ENCODE measurements around the gene C3orf80. TPM values are rescaled to one million over a fixed set of nuclear protein-coding genes. Genes with fewer than 3 reads are reported as not detected.

Gene C3orf80
- total and polyA plus RNA-seq, 2 experiments from 2014 or later: 0.46 to 0.47 TPM

DNA sequence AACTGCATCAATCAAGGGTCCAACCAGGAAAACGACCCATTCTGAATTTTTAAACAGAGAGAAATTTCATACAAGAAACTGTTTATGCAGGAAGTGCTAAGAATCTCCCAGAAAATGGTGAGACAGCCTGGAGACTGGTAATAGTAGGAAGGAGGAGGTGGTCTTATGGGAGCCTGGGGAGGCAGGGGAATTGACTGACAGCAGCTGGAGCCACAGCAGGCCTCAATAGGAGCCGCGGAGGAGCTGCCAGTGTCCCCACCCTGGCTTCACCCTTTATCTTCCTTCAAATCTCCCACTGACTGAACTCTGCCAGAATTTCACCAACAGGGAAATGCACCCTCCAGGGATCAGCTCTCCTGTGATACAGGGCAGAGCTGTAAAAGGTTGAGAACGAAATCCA is 7.5 kb upstream of the C3orf80 start:
- Histone ChIP-seq H3K27me3 (peaks cover 22% of the 10 kb centered on the region), H3K9me3 (ENCODE audit: low read depth) (no peaks in the 10 kb centered on the region), H3K4me1 (ENCODE audit: insufficient read depth) (no peaks in the 10 kb centered on the region), H4K20me1 (ENCODE audit: insufficient read depth, poor library complexity, severe bottlenecking) (no peaks in the 10 kb centered on the region), H2AFZ (no peak overlapping the region), H3K9me2 (replicated peaks; ENCODE audit: insufficient read depth) (no peaks in the 10 kb centered on the region), H3K4me3 (no peak overlapping the region), H3K4me2 (no peak overlapping the region), H3K27ac (no peak overlapping the region), H3K36me3 (replicated peaks; ENCODE audit: insufficient read depth, low read depth) (no peaks in the 10 kb centered on the region), H3K79me2 (no peaks in the 10 kb centered on the region)
- no peak for DNase-seq (ENCODE audit: low spot score)
- no peak for TF ChIP-seq EZH2 (IDR thresholded peaks at IDR 0.05; ENCODE audit: borderline replicate concordance)
- no peak for TF ChIP-seq EZH2phosphoT487 (IDR thresholded peaks at IDR 0.05; ENCODE audit: low read depth, severe bottlenecking, unreplicated experiment)
- no peak for TF ChIP-seq CTCF (IDR thresholded peaks at IDR 0.05; ENCODE audit: poor library complexity)
- 47% methylated on average over 4 of the region's 4 CpGs for WGBS (ENCODE audit: low lambda C conversion rate, missing lambda C conversion rate)

DNA sequence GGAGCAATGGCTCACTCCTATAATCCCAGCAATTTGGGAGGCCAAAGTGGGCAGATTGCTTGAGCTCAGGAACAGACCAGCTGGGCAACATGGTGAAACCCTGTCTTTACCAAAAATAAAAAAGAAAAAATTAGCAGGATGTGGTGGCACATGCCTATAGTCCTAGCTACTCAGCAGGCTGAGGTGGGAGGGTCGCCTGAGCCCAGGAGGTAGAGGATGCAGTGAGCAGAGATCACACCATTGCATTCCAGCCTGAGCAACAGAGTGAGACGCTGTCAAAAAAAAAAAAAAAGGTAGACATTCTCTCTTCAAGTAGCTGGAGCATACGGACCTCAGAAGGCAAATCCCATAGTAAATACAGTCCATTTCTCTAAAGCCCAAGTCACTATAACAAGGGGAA is 7.1 kb upstream of the C3orf80 start:
- Histone ChIP-seq H3K4me3 (no peak overlapping the region), H3K9me2 (replicated peaks; ENCODE audit: insufficient read depth) (no peaks in the 10 kb centered on the region), H3K27ac (no peak overlapping the region), H3K4me1 (ENCODE audit: insufficient read depth) (no peaks in the 10 kb centered on the region), H3K4me2 (no peak overlapping the region), H3K27me3 (peaks cover 26% of the 10 kb centered on the region), H3K79me2 (no peaks in the 10 kb centered on the region), H3K9me3 (ENCODE audit: low read depth) (no peaks in the 10 kb centered on the region), H2AFZ (no peak overlapping the region), H3K36me3 (replicated peaks; ENCODE audit: insufficient read depth, low read depth) (no peaks in the 10 kb centered on the region), H4K20me1 (ENCODE audit: insufficient read depth, poor library complexity, severe bottlenecking) (no peaks in the 10 kb centered on the region)
- TF ChIP-seq CTCF (IDR thresholded peaks at IDR 0.05; ENCODE audit: poor library complexity) (no peak), EZH2phosphoT487 (IDR thresholded peaks at IDR 0.05; ENCODE audit: low read depth, severe bottlenecking, unreplicated experiment) (no peak), EZH2 (IDR thresholded peaks at IDR 0.05; ENCODE audit: borderline replicate concordance) (no peak)
- 47% methylated on average over 3 of the region's 3 CpGs for WGBS (ENCODE audit: low lambda C conversion rate, missing lambda C conversion rate)
- no peak for DNase-seq (ENCODE audit: low spot score)

DNA sequence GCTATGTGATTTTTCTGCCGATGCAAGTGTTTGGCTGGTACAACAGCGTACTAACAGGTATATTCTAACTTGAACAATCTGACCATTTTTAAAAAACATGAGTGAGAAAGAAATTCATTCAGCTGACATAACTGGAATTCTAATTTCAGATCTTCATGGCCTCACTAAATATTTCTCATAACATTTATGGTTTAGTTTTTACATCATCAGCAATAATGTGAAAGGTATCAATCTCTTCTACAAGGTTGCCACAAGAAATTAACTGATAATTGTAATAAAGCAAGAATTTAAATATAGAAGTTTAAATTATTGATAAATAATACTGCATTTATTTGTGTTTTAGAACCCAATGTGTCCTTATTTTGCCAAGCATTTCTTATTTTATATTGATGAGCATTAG is 5.2 kb upstream of the C3orf80 start:
- Histone ChIP-seq H3K27ac (no peak overlapping the region), H3K9me2 (replicated peaks; ENCODE audit: insufficient read depth) (no peaks in the 10 kb centered on the region), H3K9me3 (ENCODE audit: low read depth) (no peaks in the 10 kb centered on the region), H3K79me2 (no peaks in the 10 kb centered on the region), H3K36me3 (replicated peaks; ENCODE audit: insufficient read depth, low read depth) (no peaks in the 10 kb centered on the region), H4K20me1 (ENCODE audit: insufficient read depth, poor library complexity, severe bottlenecking) (no peaks in the 10 kb centered on the region), H2AFZ (no peak overlapping the region), H3K4me2 (no peak overlapping the region), H3K4me1 (ENCODE audit: insufficient read depth) (no peaks in the 10 kb centered on the region), H3K4me3 (no peak overlapping the region), H3K27me3 (peaks cover 43% of the 10 kb centered on the region)
- DNase-seq (ENCODE audit: low spot score): no peak
- TF ChIP-seq EZH2 (IDR thresholded peaks at IDR 0.05; ENCODE audit: borderline replicate concordance): no peak
- no peak for TF ChIP-seq CTCF (IDR thresholded peaks at IDR 0.05; ENCODE audit: poor library complexity)
- TF ChIP-seq EZH2phosphoT487 (IDR thresholded peaks at IDR 0.05; ENCODE audit: low read depth, severe bottlenecking, unreplicated experiment): no peak
- WGBS (ENCODE audit: low lambda C conversion rate, missing lambda C conversion rate): 98% methylated on average over 2 of the region's 2 CpGs

- no peak for DNase-seq (ENCODE audit: low spot score)
Observed at GRCh38 chr3:160221019-160221418, 4.2 kb upstream of the C3orf80 start.

More at GRCh38 chr3:160221019-160221418, 4.2 kb upstream of the C3orf80 start:
- WGBS (ENCODE audit: low lambda C conversion rate, missing lambda C conversion rate): 55% methylated on average over 2 of the region's 2 CpGs
- no peak overlapping the region for H3K4me3 ChIP-seq
- TF ChIP-seq EZH2phosphoT487 (IDR thresholded peaks at IDR 0.05; ENCODE audit: low read depth, severe bottlenecking, unreplicated experiment) (no peak), EZH2 (IDR thresholded peaks at IDR 0.05; ENCODE audit: borderline replicate concordance) (no peak), CTCF (IDR thresholded peaks at IDR 0.05; ENCODE audit: poor library complexity) (no peak)
- H3K27me3 ChIP-seq: peaks cover 47% of the 10 kb centered on the region
- no peak overlapping the region for H3K4me2 ChIP-seq
- peaks cover under 1% of the 10 kb centered on the region for H3K4me1 ChIP-seq (ENCODE audit: insufficient read depth)
- H2AFZ ChIP-seq: no peak overlapping the region
- H3K9me3 ChIP-seq (ENCODE audit: low read depth): no peaks in the 10 kb centered on the region
- H3K36me3 ChIP-seq (replicated peaks; ENCODE audit: insufficient read depth, low read depth): no peaks in the 10 kb centered on the region
- no peaks in the 10 kb centered on the region for H4K20me1 ChIP-seq (ENCODE audit: insufficient read depth, poor library complexity, severe bottlenecking)
- no peak overlapping the region for H3K27ac ChIP-seq
- H3K9me2 ChIP-seq (replicated peaks; ENCODE audit: insufficient read depth): no peaks in the 10 kb centered on the region
- H3K79me2 ChIP-seq: no peaks in the 10 kb centered on the region
